Endothelial cell of umbilical vein (primary cell): ENCODE measurements around the gene SPTLC1. TPM values are rescaled to one million over a fixed set of nuclear protein-coding genes. Genes with fewer than 3 reads are reported as not detected.

ENCODE experiments used
- BruUV-seq: library from RNA; stranded (reverse); fragments of 400-500 nt; replicated peaks from 2 replicates; lab custom pipeline; 2021; lab: Mats Ljungman, UMichigan
- CTCF ChIA-PET: fragments of 300-600, 350-600 bp; sonication (Branson Sonifier 250); formaldehyde crosslinking; loops from one replicate; lab custom pipeline; 2021; ENCODE audit warnings: antibody characterized with exemption, inconsistent platforms; lab: Charles Lee
- POLR2A ChIA-PET: fragments of 300-600, 350-600 bp; sonication (Branson Sonifier 250); formaldehyde crosslinking; loops from one replicate; lab custom pipeline; 2021; ENCODE audit warnings: antibody characterized with exemption, inconsistent platforms; lab: Charles Lee
- DNase-seq: peaks from one replicate; pipeline ENCODE4 v3.0.0-alpha.2; 2011; ENCODE audit warnings: low read depth, low spot score
- FAIRE-seq: peaks from 2 replicates; lab custom pipeline; 2011; peaks lifted over from hg19 to GRCh38; lab: Jason Lieb, UNC
- H2AFZ ChIP-seq: 2 replicates; pipeline ENCODE4 v1.6.0; 2012; ENCODE audit warnings: low read depth, low read length, control low read depth, inconsistent platforms
- H3K27ac ChIP-seq: 2 replicates; pipeline ENCODE4 v1.5.1; 2011; ENCODE audit warnings: low read depth, mild to moderate bottlenecking, control low read depth, low read length, moderate library complexity; ENCODE audit not compliant: insufficient read depth
- H3K27me3 ChIP-seq, 2 experiments: 2 replicates each; pipeline versions ENCODE4 v1.6.0 to v1.6.1; 2011; ENCODE audit warnings: low read length in 2 of 2, mixed read lengths in 1 of 2; ENCODE audit not compliant: control insufficient read depth in 2 of 2, insufficient read depth in 2 of 2
- H3K36me3 ChIP-seq, 2 experiments: 2 replicates in 1 of 2; 3 replicates in 1 of 2; pipeline ENCODE4 v1.5.1; 2011; ENCODE audit warnings: low read length in 2 of 2, mild to moderate bottlenecking in 1 of 2, moderate library complexity in 1 of 2; ENCODE audit not compliant: control insufficient read depth in 2 of 2, insufficient read depth in 2 of 2; ENCODE audit errors: extremely low read depth in 1 of 2
- H3K4me1 ChIP-seq: 3 replicates; pipeline ENCODE4 v1.5.1; 2011; ENCODE audit warnings: mild to moderate bottlenecking, low read length; ENCODE audit not compliant: control insufficient read depth, insufficient read depth; ENCODE audit errors: extremely low read depth
- H3K4me2 ChIP-seq: 2 replicates; pipeline ENCODE4 v1.6.1; 2011; ENCODE audit warnings: low read length, control low read depth, mixed read lengths; ENCODE audit not compliant: insufficient read depth
- H3K4me3 ChIP-seq, 3 experiments: fragments of 200-600 bp in 1 of 3; sonication (generic), shearing (Covaris generic) in 1 of 3; replicated peaks in 1 of 3; 2 replicates each; pipeline ENCODE4 v1.5.1; 2011 to 2016; ENCODE audit warnings: control low read depth in 3 of 3, low read length in 3 of 3, mild to moderate bottlenecking in 2 of 3, inconsistent platforms in 1 of 3, low read depth in 1 of 3, moderate library complexity in 1 of 3; ENCODE audit not compliant: insufficient read depth in 1 of 3
- H3K79me2 ChIP-seq: 2 replicates; pipeline ENCODE4 v1.6.0; 2012; ENCODE audit warnings: low read length, inconsistent platforms; ENCODE audit not compliant: control insufficient read depth, insufficient read depth
- H3K9ac ChIP-seq: replicated peaks from 2 replicates; pipeline ENCODE3; 2011; ENCODE audit warnings: low read length, control low read depth; ENCODE audit not compliant: insufficient read depth; ENCODE audit errors: extremely low read depth
- H3K9me1 ChIP-seq: replicated peaks from 3 replicates; pipeline ENCODE4 v1.6.0; 2011; ENCODE audit warnings: mild to moderate bottlenecking, low read length; ENCODE audit not compliant: control insufficient read depth, insufficient read depth; ENCODE audit errors: extremely low read depth
- H3K9me3 ChIP-seq: replicated peaks from 2 replicates; pipeline ENCODE4 v1.5.1; 2012; ENCODE audit warnings: low read length, inconsistent platforms; ENCODE audit not compliant: control insufficient read depth, insufficient read depth
- H4K20me1 ChIP-seq: replicated peaks from 2 replicates; pipeline ENCODE3; 2011; ENCODE audit warnings: mild to moderate bottlenecking, low read length; ENCODE audit not compliant: control insufficient read depth, insufficient read depth; ENCODE audit errors: extremely low read depth
- EZH2 ChIP-seq: IDR thresholded peaks from 2 replicates; pipeline ENCODE4 v1.6.1; 2012; ENCODE audit warnings: borderline replicate concordance, low read depth, mild to moderate bottlenecking, moderate library complexity, low read length, inconsistent platforms; ENCODE audit not compliant: severe bottlenecking
- FOS ChIP-seq: IDR thresholded peaks from 2 replicates; pipeline ENCODE4 v1.6.1; 2011; ENCODE audit warnings: mild to moderate bottlenecking, low read length, moderate library complexity, borderline replicate concordance; ENCODE audit not compliant: insufficient read depth
- JUN ChIP-seq: IDR thresholded peaks from 2 replicates; pipeline ENCODE4 v1.6.1; 2011; ENCODE audit warnings: borderline replicate concordance, low read depth; ENCODE audit not compliant: insufficient read length, insufficient read depth
- MYC ChIP-seq: IDR thresholded peaks from one replicate; pipeline ENCODE4 v1.6.1; 2011; ENCODE audit warnings: mild to moderate bottlenecking, low read depth, low read length
- POLR2AphosphoS5 ChIP-seq: IDR thresholded peaks from 2 replicates; pipeline ENCODE4 v1.6.1; 2012; ENCODE audit warnings: low read depth, mild to moderate bottlenecking, control low read depth, low read length, moderate library complexity; ENCODE audit not compliant: insufficient read depth
- dilution Hi-C: fragments of 300-500 bp; cut with MboI; formaldehyde crosslinking; loops from one replicate; pipeline ENCODE4 v1.15.0; 2019; ENCODE audit warnings: low sequenced_read_pairs; ENCODE audit not compliant: extremely low pct_ligation_motif_present
- intact Hi-C: fragments of 100-400 bp; cut with micrococcal nuclease; formaldehyde crosslinking; loops from one replicate; pipeline ENCODE4 v1.10.0; 2022
- polyA plus RNA-seq, 4 experiments: library from polyadenylated mRNA; depleted of rRNA in 3 of 4; stranded (reverse) in 3 of 4; unstranded in 1 of 4; fragments of >200 nt; gene quantifications; 2 replicates each; pipeline versions ENCODE4 v1.2.1 to v1.2.3, GENCODE V29; 2011 to 2012; ENCODE audit warnings: missing spikeins in 1 of 4
- total RNA-seq: library from RNA; stranded (reverse); gene quantifications from 2 replicates; pipeline ENCODE4 v1.2.3, GENCODE V29; 2021
- TF ChIP-seq, protein P1 (sequence below), 2 donors: IDR thresholded peaks; 1 replicate in 1 of 2; 2 replicates in 1 of 2; pipeline ENCODE4 v1.5.1; 2011; ENCODE audit warnings: low read length in 2 of 2, mild to moderate bottlenecking in 2 of 2, moderate library complexity in 2 of 2, control low read depth in 1 of 2, inconsistent platforms in 1 of 2, low read depth in 1 of 2; ENCODE audit not compliant: insufficient read depth in 1 of 2; ENCODE audit errors: extremely low read depth in 1 of 2
- TF ChIP-seq, protein P2 (sequence below): IDR thresholded peaks from 2 replicates; pipeline ENCODE4 v1.6.1; 2011; ENCODE audit not compliant: insufficient read depth, insufficient read length

Gene SPTLC1
- total and polyA plus RNA-seq, 2 donors (not counting 3 experiments of a cell fraction or from before 2014, with no cell fraction given) = 35.9 to 68.5 TPM

DNA sequence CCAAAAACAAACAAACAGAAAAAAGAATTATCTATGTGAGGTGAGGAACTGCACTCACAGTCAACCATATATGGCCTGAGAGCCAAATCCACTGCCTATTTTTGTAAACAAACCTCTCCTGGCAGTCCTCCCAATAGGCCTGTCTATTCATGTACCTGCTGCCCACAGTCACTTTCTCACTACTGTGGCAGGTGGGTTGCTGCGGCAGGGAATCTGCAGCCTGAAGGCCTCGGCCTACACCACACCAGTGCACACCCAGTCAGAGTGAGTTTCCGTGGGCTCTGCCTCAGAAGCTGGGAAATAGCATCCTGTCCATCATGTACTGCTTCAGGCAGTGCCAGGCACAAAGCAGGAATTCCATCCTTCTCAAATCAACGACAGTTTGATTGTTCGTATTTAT lies 82.3 kb downstream of the SPTLC1 start:
- peaks cover 5 to 18% of the 10 kb centered on the region in 2 experiments for H3K36me3 ChIP-seq
- dilution Hi-C loops = no loop called here
- BruUV-seq = no TSS peak
- TF ChIP-seq MYC = no peak
- TF ChIP-seq EZH2 = no peak
- no peak for TF ChIP-seq JUN
- TF ChIP-seq, protein P1, sequence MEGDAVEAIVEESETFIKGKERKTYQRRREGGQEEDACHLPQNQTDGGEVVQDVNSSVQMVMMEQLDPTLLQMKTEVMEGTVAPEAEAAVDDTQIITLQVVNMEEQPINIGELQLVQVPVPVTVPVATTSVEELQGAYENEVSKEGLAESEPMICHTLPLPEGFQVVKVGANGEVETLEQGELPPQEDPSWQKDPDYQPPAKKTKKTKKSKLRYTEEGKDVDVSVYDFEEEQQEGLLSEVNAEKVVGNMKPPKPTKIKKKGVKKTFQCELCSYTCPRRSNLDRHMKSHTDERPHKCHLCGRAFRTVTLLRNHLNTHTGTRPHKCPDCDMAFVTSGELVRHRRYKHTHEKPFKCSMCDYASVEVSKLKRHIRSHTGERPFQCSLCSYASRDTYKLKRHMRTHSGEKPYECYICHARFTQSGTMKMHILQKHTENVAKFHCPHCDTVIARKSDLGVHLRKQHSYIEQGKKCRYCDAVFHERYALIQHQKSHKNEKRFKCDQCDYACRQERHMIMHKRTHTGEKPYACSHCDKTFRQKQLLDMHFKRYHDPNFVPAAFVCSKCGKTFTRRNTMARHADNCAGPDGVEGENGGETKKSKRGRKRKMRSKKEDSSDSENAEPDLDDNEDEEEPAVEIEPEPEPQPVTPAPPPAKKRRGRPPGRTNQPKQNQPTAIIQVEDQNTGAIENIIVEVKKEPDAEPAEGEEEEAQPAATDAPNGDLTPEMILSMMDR (IDR thresholded peaks at IDR 0.05; ENCODE audit: extremely low read depth in 1 of 2, insufficient read depth in 1 of 2, low read depth in 1 of 2, low read length in 2 of 2) = no peak
- TF ChIP-seq, protein P2, sequence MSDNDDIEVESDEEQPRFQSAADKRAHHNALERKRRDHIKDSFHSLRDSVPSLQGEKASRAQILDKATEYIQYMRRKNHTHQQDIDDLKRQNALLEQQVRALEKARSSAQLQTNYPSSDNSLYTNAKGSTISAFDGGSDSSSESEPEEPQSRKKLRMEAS = no peak
- TF ChIP-seq FOS = no peak
- TF ChIP-seq POLR2AphosphoS5 = no peak
- H3K9me3 ChIP-seq = no peaks in the 10 kb centered on the region
- H3K9me1 ChIP-seq = no peaks in the 10 kb centered on the region
- ChIA-PET CTCF (no interaction called here), POLR2A (no interaction called here)
- no peaks in the 10 kb centered on the region for H4K20me1 ChIP-seq
- no peak overlapping the region for H2AFZ ChIP-seq
- H3K27me3 ChIP-seq = no peaks in the 10 kb centered on the region
- no peak overlapping the region for H3K9ac ChIP-seq
- H3K27ac ChIP-seq = no peak overlapping the region
- H3K4me3 ChIP-seq = no peak overlapping the region
- no peak overlapping the region for H3K4me2 ChIP-seq
- H3K79me2 ChIP-seq = no peaks in the 10 kb centered on the region
- FAIRE-seq = no peak
- no peaks in the 10 kb centered on the region for H3K4me1 ChIP-seq
- DNase-seq = no peak
- intact Hi-C loops = no loop called here
